Measurements from ENCODE around the gene RICTOR. TPM values are rescaled to one million over a fixed set of nuclear protein-coding genes. Genes with fewer than 3 reads are reported as not detected.

The RICTOR gene
- total and polyA plus RNA-seq, 9 of the 15 experiments (the other 6 are each of a cell fraction or from before 2014, with no cell fraction given): 13.9 to 46.6 (median 22.6) TPM

DNA sequence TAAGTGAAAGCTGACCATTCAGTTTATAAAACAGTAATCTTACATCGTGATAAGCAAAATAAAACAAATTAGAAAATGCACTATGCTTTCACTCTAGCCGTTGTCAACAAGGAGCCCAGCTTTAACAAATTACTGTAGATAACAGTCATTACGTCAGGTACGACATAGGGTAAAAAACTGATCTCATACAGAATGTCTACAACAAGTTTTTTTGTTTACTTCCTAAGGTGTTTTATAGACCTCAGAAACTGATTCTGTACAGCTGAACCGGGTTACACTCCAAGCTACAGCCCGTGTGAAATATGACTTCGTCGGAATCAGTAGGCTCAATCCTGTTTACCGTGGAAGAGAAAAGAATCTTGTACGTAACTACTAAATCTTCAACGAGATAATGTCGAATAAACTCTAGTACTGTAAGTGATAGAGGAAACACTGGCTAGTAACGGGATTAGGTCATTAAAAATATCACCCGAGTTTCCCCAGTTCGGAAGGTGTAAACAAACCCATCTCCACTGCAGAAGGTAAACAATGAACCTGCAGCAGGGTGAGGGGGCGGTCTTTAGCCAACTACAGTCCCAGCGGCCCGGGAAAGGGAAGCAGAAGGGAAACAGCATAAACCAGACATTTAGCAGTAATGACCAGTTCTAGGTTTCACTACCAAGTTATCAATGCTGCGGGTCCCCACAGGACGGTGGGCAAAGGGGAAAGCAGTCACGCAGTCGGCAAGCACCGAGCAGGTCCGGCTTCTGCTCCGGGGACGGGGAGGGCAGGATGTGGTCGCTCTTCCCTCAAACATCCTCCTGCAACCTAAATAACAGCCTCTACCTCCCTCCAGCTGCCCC, 1.1 kb downstream of the RICTOR start (continued):
- TF ChIP-seq NONO (IDR thresholded peaks at IDR 0.05; ENCODE audit: low read depth in 2 of 2, low read length in 1 of 2): no peak
- peak; percentile 58 for TF ChIP-seq TAF1 (IDR thresholded peaks at IDR 0.05; ENCODE audit: control insufficient read depth, extremely low read depth, insufficient read depth, low read length, severe bottlenecking)
- no peak for TF ChIP-seq SIN3B (IDR thresholded peaks at IDR 0.05; ENCODE audit: low read depth)
- no peak for TF ChIP-seq GTF2A2 (tag; IDR thresholded peaks at IDR 0.05)
- TF ChIP-seq TRIM28 (IDR thresholded peaks at IDR 0.05): no peak; the same call in 1 of the 2 replicates
- TF ChIP-seq, protein P1, sequence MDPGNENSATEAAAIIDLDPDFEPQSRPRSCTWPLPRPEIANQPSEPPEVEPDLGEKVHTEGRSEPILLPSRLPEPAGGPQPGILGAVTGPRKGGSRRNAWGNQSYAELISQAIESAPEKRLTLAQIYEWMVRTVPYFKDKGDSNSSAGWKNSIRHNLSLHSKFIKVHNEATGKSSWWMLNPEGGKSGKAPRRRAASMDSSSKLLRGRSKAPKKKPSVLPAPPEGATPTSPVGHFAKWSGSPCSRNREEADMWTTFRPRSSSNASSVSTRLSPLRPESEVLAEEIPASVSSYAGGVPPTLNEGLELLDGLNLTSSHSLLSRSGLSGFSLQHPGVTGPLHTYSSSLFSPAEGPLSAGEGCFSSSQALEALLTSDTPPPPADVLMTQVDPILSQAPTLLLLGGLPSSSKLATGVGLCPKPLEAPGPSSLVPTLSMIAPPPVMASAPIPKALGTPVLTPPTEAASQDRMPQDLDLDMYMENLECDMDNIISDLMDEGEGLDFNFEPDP (CRISPR knock-in tag; IDR thresholded peaks at IDR 0.05): no peak
- no peak for TF ChIP-seq SMAD4 (CRISPR knock-in tag; conservative IDR thresholded peaks at IDR 0.05)
- no peak for TF ChIP-seq ZNF274 (IDR thresholded peaks at IDR 0.05; ENCODE audit: borderline replicate concordance, low read depth, low read length)
- no peak for TF ChIP-seq CXXC5 (CRISPR knock-in tag; IDR thresholded peaks at IDR 0.05)
- TF ChIP-seq SMARCC2 (IDR thresholded peaks at IDR 0.05; ENCODE audit: low read depth): 0 out of 2 replicates have a peak, but pooled peaks have one; percentile 39
- no peak for TF ChIP-seq SLC30A9 (CRISPR knock-in tag; IDR thresholded peaks at IDR 0.05)
- TF ChIP-seq POLR2A (conservative IDR thresholded peaks at IDR 0.05): no peak
- TF ChIP-seq, protein P2, sequence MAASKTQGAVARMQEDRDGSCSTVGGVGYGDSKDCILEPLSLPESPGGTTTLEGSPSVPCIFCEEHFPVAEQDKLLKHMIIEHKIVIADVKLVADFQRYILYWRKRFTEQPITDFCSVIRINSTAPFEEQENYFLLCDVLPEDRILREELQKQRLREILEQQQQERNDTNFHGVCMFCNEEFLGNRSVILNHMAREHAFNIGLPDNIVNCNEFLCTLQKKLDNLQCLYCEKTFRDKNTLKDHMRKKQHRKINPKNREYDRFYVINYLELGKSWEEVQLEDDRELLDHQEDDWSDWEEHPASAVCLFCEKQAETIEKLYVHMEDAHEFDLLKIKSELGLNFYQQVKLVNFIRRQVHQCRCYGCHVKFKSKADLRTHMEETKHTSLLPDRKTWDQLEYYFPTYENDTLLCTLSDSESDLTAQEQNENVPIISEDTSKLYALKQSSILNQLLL (CRISPR knock-in tag; IDR thresholded peaks at IDR 0.05; ENCODE audit: borderline replicate concordance): no peak
- TF ChIP-seq, protein P3, sequence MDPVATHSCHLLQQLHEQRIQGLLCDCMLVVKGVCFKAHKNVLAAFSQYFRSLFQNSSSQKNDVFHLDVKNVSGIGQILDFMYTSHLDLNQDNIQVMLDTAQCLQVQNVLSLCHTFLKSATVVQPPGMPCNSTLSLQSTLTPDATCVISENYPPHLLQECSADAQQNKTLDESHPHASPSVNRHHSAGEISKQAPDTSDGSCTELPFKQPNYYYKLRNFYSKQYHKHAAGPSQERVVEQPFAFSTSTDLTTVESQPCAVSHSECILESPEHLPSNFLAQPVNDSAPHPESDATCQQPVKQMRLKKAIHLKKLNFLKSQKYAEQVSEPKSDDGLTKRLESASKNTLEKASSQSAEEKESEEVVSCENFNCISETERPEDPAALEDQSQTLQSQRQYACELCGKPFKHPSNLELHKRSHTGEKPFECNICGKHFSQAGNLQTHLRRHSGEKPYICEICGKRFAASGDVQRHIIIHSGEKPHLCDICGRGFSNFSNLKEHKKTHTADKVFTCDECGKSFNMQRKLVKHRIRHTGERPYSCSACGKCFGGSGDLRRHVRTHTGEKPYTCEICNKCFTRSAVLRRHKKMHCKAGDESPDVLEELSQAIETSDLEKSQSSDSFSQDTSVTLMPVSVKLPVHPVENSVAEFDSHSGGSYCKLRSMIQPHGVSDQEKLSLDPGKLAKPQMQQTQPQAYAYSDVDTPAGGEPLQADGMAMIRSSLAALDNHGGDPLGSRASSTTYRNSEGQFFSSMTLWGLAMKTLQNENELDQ (CRISPR knock-in tag; IDR thresholded peaks at IDR 0.05; ENCODE audit: borderline replicate concordance): no peak
- no peak for TF ChIP-seq ZNF253 (CRISPR knock-in tag; conservative IDR thresholded peaks at IDR 0.05)
- peak in 1 of 2 experiments; percentile 89; a peak in 2 of 4 replicates for TF ChIP-seq HDAC1 (IDR thresholded peaks at IDR 0.05)
- TF ChIP-seq STAT5A (IDR thresholded peaks at IDR 0.05; ENCODE audit: borderline replicate concordance, low read length): no peak
- no peak for TF ChIP-seq ZSCAN29 (IDR thresholded peaks at IDR 0.05)
- TF ChIP-seq MYBL2 (IDR thresholded peaks at IDR 0.05; ENCODE audit: low read depth): no peak
- no peak for TF ChIP-seq MYBL2 (CRISPR knock-in tag; IDR thresholded peaks at IDR 0.05; ENCODE audit: borderline replicate concordance)
- TF ChIP-seq CHCHD3 (CRISPR knock-in tag; IDR thresholded peaks at IDR 0.05): no peak
- no peak for TF ChIP-seq EP400 (IDR thresholded peaks at IDR 0.05)
